HepG2 (cell line): ENCODE data around the gene LRRC8E. TPM values are rescaled to one million over a fixed set of nuclear protein-coding genes. Genes with fewer than 3 reads are reported as not detected.

Experiments used
- AHDC1 ChIP-seq: sonication (generic); formaldehyde crosslinking; IDR thresholded peaks from 2 replicates; pipeline ENCODE4 v1.5.1; 2020; ENCODE audit warnings: mild to moderate bottlenecking, missing genetic modification reagents, borderline replicate concordance
- AKAP8 ChIP-seq: sonication (generic); formaldehyde crosslinking; IDR thresholded peaks from 2 replicates; pipeline ENCODE4 v1.5.1; 2020; ENCODE audit warnings: mild to moderate bottlenecking, missing genetic modification reagents
- DRAP1 ChIP-seq: IDR thresholded peaks from 2 replicates; pipeline ENCODE4 v1.6.1; 2016; ENCODE audit warnings: missing genetic modification reagents, missing compliant biosample characterization
- FLYWCH1 ChIP-seq: sonication (generic); formaldehyde crosslinking; IDR thresholded peaks from 2 replicates; pipeline ENCODE4 v1.8.1; 2023; ENCODE audit warnings: mild to moderate bottlenecking, missing genetic modification reagents
- KDM5A ChIP-seq: fragments of 200-600 bp; sonication (generic); IDR thresholded peaks from 2 replicates; pipeline ENCODE4 v1.7.0; 2018; ENCODE audit warnings: antibody characterized with exemption, mild to moderate bottlenecking, low read length, borderline replicate concordance
- KLF12 ChIP-seq: sonication (generic); formaldehyde crosslinking; IDR thresholded peaks from 2 replicates; pipeline ENCODE4 v1.4.0; 2020; ENCODE audit warnings: missing genetic modification reagents, borderline replicate concordance
- MAZ ChIP-seq, 2 experiments: sonication (generic) in 1 of 2; formaldehyde crosslinking in 1 of 2; IDR thresholded peaks; 2 replicates each; pipeline versions ENCODE4 v1.5.0 to v1.6.1; 2012 to 2020; ENCODE audit warnings: low read depth in 2 of 2, mild to moderate bottlenecking in 2 of 2, borderline replicate concordance in 1 of 2, improper control_type of control experiment in 1 of 2, low read length in 1 of 2, missing genetic modification reagents in 1 of 2, moderate library complexity in 1 of 2
- MNT ChIP-seq: fragments of 450-650 bp; IDR thresholded peaks from 2 replicates; pipeline ENCODE4 v1.6.1; 2016
- NBN ChIP-seq: fragments of 450-650 bp; conservative IDR thresholded peaks from 2 replicates; pipeline ENCODE4 v1.6.1; 2017
- NFE2 ChIP-seq: sonication (generic); formaldehyde crosslinking; IDR thresholded peaks from 2 replicates; pipeline ENCODE4 v1.4.0; 2020; ENCODE audit warnings: missing genetic modification reagents
- NFKB2 ChIP-seq: sonication (generic); formaldehyde crosslinking; IDR thresholded peaks from 2 replicates; pipeline ENCODE4 v1.4.0; 2020; ENCODE audit warnings: missing genetic modification reagents, borderline replicate concordance
- NRL ChIP-seq: sonication (generic); formaldehyde crosslinking; IDR thresholded peaks from 2 replicates; pipeline ENCODE4 v1.5.0; 2020; ENCODE audit warnings: missing genetic modification reagents, mild to moderate bottlenecking, moderate library complexity, borderline replicate concordance
- PRMT3 ChIP-seq: sonication (generic); formaldehyde crosslinking; IDR thresholded peaks from 2 replicates; pipeline ENCODE4 v1.8.1; 2022; ENCODE audit warnings: low read depth, mild to moderate bottlenecking, moderate library complexity, missing genetic modification reagents, borderline replicate concordance
- SAP130 ChIP-seq: IDR thresholded peaks from 2 replicates; pipeline ENCODE4 v1.6.1; 2016; ENCODE audit warnings: low read depth
- SP1 ChIP-seq, 2 experiments: fragments of 450-650 bp in 1 of 2; sonication (generic) in 1 of 2; formaldehyde crosslinking in 1 of 2; IDR thresholded peaks; 2 replicates each; pipeline versions ENCODE4 v1.4.0 to v1.6.1; 2016 to 2020; ENCODE audit warnings: missing genetic modification reagents in 1 of 2
- SRSF4 ChIP-seq: fragments of 200-400 bp; formaldehyde crosslinking; IDR thresholded peaks from one replicate; pipeline ENCODE4 v1.6.1; 2018; ENCODE audit warnings: mild to moderate bottlenecking, low read depth, low read length, moderate library complexity; ENCODE audit not compliant: poor library complexity, severe bottlenecking
- ZFP36 ChIP-seq: fragments of 150-350 bp; IDR thresholded peaks from 2 replicates; pipeline ENCODE4 v1.6.1; 2018; ENCODE audit warnings: borderline replicate concordance, low read length, low read depth; ENCODE audit not compliant: partially characterized antibody
- ZFY ChIP-seq: sonication (generic); formaldehyde crosslinking; IDR thresholded peaks from 2 replicates; pipeline ENCODE4 v1.4.0; 2020; ENCODE audit warnings: missing genetic modification reagents
- ZNF644 ChIP-seq: IDR thresholded peaks from 2 replicates; pipeline ENCODE4 v1.6.1; 2016; ENCODE audit warnings: low read depth
- ZNF772 ChIP-seq: sonication (generic); formaldehyde crosslinking; IDR thresholded peaks from 2 replicates; pipeline ENCODE4 v1.5.0; 2020; ENCODE audit warnings: mild to moderate bottlenecking, missing genetic modification reagents
- ZSCAN22 ChIP-seq: sonication (generic); formaldehyde crosslinking; IDR thresholded peaks from 2 replicates; pipeline ENCODE4 v1.4.0; 2020; ENCODE audit warnings: mild to moderate bottlenecking, missing genetic modification reagents
- polyA plus RNA-seq, 8 experiments: library from polyadenylated mRNA; depleted of rRNA in 3 of 8; stranded (reverse) in 7 of 8; unstranded in 1 of 8; fragments of >200 nt; fragmentation: Illumina TruSeq in 4 of 8; extraction: Trizol in 4 of 8; gene quantifications; 2 replicates each; pipeline versions ENCODE4 v1.2.1 to v1.2.3, GENCODE V29; 2011 to 2016; ENCODE audit warnings: low read depth in 4 of 8, missing spikeins in 1 of 8, mixed read lengths in 1 of 8; ENCODE audit not compliant: insufficient read depth in 1 of 8
- total RNA-seq, 5 experiments: library from RNA; depleted of rRNA; stranded (reverse); fragments of >200 nt; fragmentation: Illumina TruSeq; extraction: Trizol; gene quantifications; 2 replicates each; pipeline ENCODE4 v1.2.3, GENCODE V29; 2016; ENCODE audit warnings: low read depth in 1 of 5

Gene LRRC8E
- total and polyA plus RNA-seq, 2 of the 13 experiments (the other 11 are each of a cell fraction or from before 2014, with no cell fraction given): 8.0 to 10.3 TPM

- TF ChIP-seq AHDC1 (CRISPR knock-in tag) (no peak), ZSCAN22 (CRISPR knock-in tag) (no peak), KDM5A (no peak), ZFP36 (no peak), MAZ (IDR thresholded peaks at IDR 0.05; ENCODE audit: borderline replicate concordance, low read depth, low read length) (peak; percentile 32; the same call in 1 of the 2 replicates), MAZ (CRISPR knock-in tag; IDR thresholded peaks at IDR 0.05; ENCODE audit: low read depth) (no peak), AKAP8 (CRISPR knock-in tag) (0 out of 2 replicates have a peak, but pooled peaks have one; percentile 25), FLYWCH1 (CRISPR knock-in tag) (no peak), NFKB2 (0 out of 2 replicates have a peak, but pooled peaks have one; percentile 26), ZNF644 (no peak), DRAP1 (CRISPR knock-in tag) (peak; percentile 66; the same call in 1 of the 2 replicates), KLF12 (CRISPR knock-in tag) (0 out of 2 replicates have a peak, but pooled peaks have one; percentile 52), NBN (no peak), NRL (no peak), ZNF772 (CRISPR knock-in tag) (no peak), PRMT3 (no peak), NFE2 (no peak), MNT (peak; percentile 69), SP1 (IDR thresholded peaks at IDR 0.05) (peak; percentile 37; the same call in 1 of the 2 replicates), SP1 (CRISPR knock-in tag; IDR thresholded peaks at IDR 0.05) (peak; percentile 81), SAP130 (peak; percentile 66), SRSF4 (no peak), ZFY (CRISPR knock-in tag) (peak; percentile 49; the same call in 1 of the 2 replicates)
Observed at GRCh38 chr19:7870571-7871436, 17.5 kb upstream of the LRRC8E start (continued).
